Measurements from ENCODE around the gene PLPP1. TPM values are rescaled to one million over a fixed set of nuclear protein-coding genes. Genes with fewer than 3 reads are reported as not detected.

Gene PLPP1
- total and polyA plus RNA-seq, 2 experiments from 2014 or later, result 39.1 to 97.1 TPM

DNA sequence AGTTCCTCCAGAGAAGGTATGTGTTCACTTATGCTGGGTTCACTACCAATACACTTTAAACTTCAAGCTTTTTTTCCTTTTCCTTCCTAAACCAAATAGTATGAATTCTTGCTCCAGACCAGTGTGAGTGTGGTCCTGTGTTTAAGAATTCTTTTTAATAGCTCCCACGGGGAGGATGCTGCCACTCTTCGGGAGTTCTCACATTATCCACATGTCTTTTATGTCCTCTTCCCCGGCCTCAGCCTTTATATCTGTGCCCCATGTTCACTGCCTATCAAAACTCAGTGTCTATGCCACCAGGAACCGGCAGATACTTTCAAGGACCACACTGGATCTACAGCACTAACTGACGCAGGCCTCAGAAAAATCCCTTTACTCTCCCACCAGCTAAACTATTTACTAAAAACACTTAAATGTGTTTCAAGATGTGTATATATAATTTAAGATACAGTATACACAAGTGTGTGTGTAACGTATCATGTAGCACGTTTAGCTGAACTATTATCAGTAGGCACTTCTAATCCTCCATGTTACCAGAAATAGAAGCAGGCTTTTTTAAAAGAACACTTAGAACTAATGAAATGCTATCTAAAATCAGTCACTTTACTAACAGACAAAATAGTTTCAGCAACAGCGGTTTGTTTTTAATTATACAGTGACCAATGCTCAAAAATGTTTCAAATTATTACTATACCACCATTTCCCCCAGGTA, 88.0 kb downstream of the PLPP1 start (continued):
- TF ChIP-seq, protein P1, sequence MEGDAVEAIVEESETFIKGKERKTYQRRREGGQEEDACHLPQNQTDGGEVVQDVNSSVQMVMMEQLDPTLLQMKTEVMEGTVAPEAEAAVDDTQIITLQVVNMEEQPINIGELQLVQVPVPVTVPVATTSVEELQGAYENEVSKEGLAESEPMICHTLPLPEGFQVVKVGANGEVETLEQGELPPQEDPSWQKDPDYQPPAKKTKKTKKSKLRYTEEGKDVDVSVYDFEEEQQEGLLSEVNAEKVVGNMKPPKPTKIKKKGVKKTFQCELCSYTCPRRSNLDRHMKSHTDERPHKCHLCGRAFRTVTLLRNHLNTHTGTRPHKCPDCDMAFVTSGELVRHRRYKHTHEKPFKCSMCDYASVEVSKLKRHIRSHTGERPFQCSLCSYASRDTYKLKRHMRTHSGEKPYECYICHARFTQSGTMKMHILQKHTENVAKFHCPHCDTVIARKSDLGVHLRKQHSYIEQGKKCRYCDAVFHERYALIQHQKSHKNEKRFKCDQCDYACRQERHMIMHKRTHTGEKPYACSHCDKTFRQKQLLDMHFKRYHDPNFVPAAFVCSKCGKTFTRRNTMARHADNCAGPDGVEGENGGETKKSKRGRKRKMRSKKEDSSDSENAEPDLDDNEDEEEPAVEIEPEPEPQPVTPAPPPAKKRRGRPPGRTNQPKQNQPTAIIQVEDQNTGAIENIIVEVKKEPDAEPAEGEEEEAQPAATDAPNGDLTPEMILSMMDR (conservative IDR thresholded peaks at IDR 0.05; ENCODE audit: low read depth in 2 of 2), result no peak
- no peak for TF ChIP-seq EZH2phosphoT487 (IDR thresholded peaks at IDR 0.05; ENCODE audit: unreplicated experiment)
- TF ChIP-seq NANOG (IDR thresholded peaks at IDR 0.05; ENCODE audit: borderline replicate concordance), result no peak
- TF ChIP-seq STAT1 (IDR thresholded peaks at IDR 0.05; ENCODE audit: unreplicated experiment), result no peak
- no peak for TF ChIP-seq JUNB (IDR thresholded peaks at IDR 0.05; ENCODE audit: unreplicated experiment)
- no peak for TF ChIP-seq EZH2 (IDR thresholded peaks at IDR 0.05; ENCODE audit: low read depth, unreplicated experiment)
- TF ChIP-seq POLR2AphosphoS5 (IDR thresholded peaks at IDR 0.05; ENCODE audit: low read depth), result no peak
- TF ChIP-seq CREB1 (CRISPR knock-in tag; IDR thresholded peaks at IDR 0.05; ENCODE audit: low read depth), result no peak
- no peak for TF ChIP-seq ETS1 (IDR thresholded peaks at IDR 0.05)

DNA sequence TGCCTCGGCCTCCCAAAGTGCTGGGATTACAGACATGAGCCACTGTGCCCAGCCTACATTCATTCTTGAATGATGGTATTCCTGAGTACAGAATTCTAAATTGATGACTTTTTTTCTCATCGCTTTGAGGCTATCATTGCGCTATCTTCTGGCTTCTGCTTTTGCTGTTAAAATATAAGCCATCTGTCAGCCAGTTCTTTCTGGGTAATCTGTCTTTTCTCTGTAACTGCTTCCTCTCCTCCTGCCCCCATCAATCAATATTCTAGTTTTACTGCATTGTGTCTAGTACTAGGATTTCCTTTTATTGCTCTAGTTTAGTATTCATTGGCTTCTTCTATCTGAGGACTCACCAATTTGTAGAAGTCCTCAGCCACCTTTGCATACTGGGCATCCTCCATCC, 89.0 kb downstream of the PLPP1 start:
- H3K79me2 ChIP-seq (replicated peaks; ENCODE audit: insufficient read depth), result peaks cover 45% of the 10 kb centered on the region
- H3K27ac Mint-ChIP-seq, result no peak overlapping the region

DNA sequence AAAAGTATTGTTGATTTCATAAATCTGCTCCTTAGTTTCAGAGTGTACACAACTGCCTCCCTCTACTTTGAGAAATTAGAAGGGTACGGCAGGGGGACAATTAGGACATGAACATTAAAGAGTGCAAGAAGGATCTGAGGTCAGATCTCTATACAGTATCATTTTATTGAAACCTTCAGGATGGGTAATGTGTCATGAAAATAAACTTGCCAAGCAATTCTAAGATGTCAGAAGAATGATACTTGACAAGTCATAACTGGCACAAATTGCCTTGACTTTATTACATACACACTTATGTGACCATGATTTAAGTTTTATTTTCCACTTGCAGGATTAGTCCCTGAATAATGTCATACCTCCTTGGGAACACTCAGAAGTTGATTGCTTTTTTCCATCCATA, 92.8 kb downstream of the PLPP1 start:
- 0 out of 3 replicates have a peak, but pooled peaks cover 4% of the 10 kb centered on the region for H3K9me3 Mint-ChIP-seq
- TF ChIP-seq, protein P2, sequence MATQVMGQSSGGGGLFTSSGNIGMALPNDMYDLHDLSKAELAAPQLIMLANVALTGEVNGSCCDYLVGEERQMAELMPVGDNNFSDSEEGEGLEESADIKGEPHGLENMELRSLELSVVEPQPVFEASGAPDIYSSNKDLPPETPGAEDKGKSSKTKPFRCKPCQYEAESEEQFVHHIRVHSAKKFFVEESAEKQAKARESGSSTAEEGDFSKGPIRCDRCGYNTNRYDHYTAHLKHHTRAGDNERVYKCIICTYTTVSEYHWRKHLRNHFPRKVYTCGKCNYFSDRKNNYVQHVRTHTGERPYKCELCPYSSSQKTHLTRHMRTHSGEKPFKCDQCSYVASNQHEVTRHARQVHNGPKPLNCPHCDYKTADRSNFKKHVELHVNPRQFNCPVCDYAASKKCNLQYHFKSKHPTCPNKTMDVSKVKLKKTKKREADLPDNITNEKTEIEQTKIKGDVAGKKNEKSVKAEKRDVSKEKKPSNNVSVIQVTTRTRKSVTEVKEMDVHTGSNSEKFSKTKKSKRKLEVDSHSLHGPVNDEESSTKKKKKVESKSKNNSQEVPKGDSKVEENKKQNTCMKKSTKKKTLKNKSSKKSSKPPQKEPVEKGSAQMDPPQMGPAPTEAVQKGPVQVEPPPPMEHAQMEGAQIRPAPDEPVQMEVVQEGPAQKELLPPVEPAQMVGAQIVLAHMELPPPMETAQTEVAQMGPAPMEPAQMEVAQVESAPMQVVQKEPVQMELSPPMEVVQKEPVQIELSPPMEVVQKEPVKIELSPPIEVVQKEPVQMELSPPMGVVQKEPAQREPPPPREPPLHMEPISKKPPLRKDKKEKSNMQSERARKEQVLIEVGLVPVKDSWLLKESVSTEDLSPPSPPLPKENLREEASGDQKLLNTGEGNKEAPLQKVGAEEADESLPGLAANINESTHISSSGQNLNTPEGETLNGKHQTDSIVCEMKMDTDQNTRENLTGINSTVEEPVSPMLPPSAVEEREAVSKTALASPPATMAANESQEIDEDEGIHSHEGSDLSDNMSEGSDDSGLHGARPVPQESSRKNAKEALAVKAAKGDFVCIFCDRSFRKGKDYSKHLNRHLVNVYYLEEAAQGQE (IDR thresholded peaks at IDR 0.05; ENCODE audit: unreplicated experiment), result no peak
- TF ChIP-seq EZH2phosphoT487 (IDR thresholded peaks at IDR 0.05; ENCODE audit: unreplicated experiment), result no peak

More for the DNA sequence above, 89.0 kb downstream of the PLPP1 start:
- Histone ChIP-seq H3K4me2 (no peak overlapping the region), H4K20me1 (replicated peaks; ENCODE audit: insufficient read depth) (no peaks in the 10 kb centered on the region), H3K27me3 (ENCODE audit: insufficient read depth) (no peaks in the 10 kb centered on the region), H3K27ac (ENCODE audit: low read depth) (no peak overlapping the region), H3K36me3 (ENCODE audit: insufficient read depth) (no peaks in the 10 kb centered on the region), H2AFZ (no peak overlapping the region), H3K9me2 (ENCODE audit: insufficient read depth) (no peaks in the 10 kb centered on the region), H3K4me1 (ENCODE audit: insufficient read depth) (peaks cover 18% of the 10 kb centered on the region), H3F3A (replicated peaks; ENCODE audit: low read depth) (no peaks in the 10 kb centered on the region; the same call in 1 of the 2 replicates), H3K4me3 (no peak overlapping the region)
- DNase-seq (ENCODE audit: low spot score) (no peak), ATAC-seq (no peak)
- Mint-ChIP-seq H3K27me3 (ENCODE audit: insufficient read depth, low read depth, poor library complexity) (peaks cover 3% of the 10 kb centered on the region), H3K9me3 (no peaks in the 10 kb centered on the region), H3K4me3 (no peak overlapping the region), H3K4me1 (peaks cover 19% of the 10 kb centered on the region), H3K36me3 (ENCODE audit: low read depth) (peaks cover 4% of the 10 kb centered on the region; the same call in 2 of the 3 replicates)
- TF ChIP-seq POLR2AphosphoS5 (IDR thresholded peaks at IDR 0.05; ENCODE audit: low read depth), result no peak

More for the DNA sequence above, 92.8 kb downstream of the PLPP1 start:
- H3K27me3 ChIP-seq (ENCODE audit: insufficient read depth), result no peaks in the 10 kb centered on the region
- H3K27ac ChIP-seq (ENCODE audit: low read depth), result peak overlapping the region; percentile 81
- no peaks in the 10 kb centered on the region for H3K36me3 ChIP-seq (ENCODE audit: insufficient read depth)
- H3K4me3 Mint-ChIP-seq, result no peak overlapping the region
- H3K27me3 Mint-ChIP-seq (ENCODE audit: insufficient read depth, low read depth, poor library complexity), result peaks cover 4% of the 10 kb centered on the region
- no peaks in the 10 kb centered on the region; the same call in 1 of the 2 replicates for H3F3A ChIP-seq (replicated peaks; ENCODE audit: low read depth)
- no peak overlapping the region for H2AFZ ChIP-seq
- no peaks in the 10 kb centered on the region for H3K9me2 ChIP-seq (ENCODE audit: insufficient read depth)
- DNase-seq (ENCODE audit: low spot score) (no peak), ATAC-seq (no peak)
- H3K36me3 Mint-ChIP-seq (ENCODE audit: low read depth), result peaks cover 29% of the 10 kb centered on the region
- H3K4me2 ChIP-seq, result no peak overlapping the region
- peaks cover 29% of the 10 kb centered on the region for H3K4me1 ChIP-seq (ENCODE audit: insufficient read depth)
- peaks cover 42% of the 10 kb centered on the region for H3K4me1 Mint-ChIP-seq
- H4K20me1 ChIP-seq (replicated peaks; ENCODE audit: insufficient read depth), result no peaks in the 10 kb centered on the region
- peaks cover 31% of the 10 kb centered on the region for H3K79me2 ChIP-seq (replicated peaks; ENCODE audit: insufficient read depth)
- H3K27ac Mint-ChIP-seq, result no peak overlapping the region
- no peak overlapping the region for H3K4me3 ChIP-seq
